Trophoblast cell (in vitro differentiated cells and primary cell): Measurements from ENCODE around the gene ZNF324.

ENCODE experiments used
- DNase-seq, 2 donors: peaks; one replicate each; pipeline ENCODE4 v3.0.0-alpha.2; 2016
- H2AFZ ChIP-seq: 2 replicates; pipeline ENCODE4 v1.6.1; 2013; ENCODE audit warnings: low read length, moderate library complexity, mild to moderate bottlenecking; ENCODE audit not compliant: insufficient read depth, poor library complexity
- H2AK5ac ChIP-seq: 2 replicates; pipeline ENCODE4 v1.6.1; 2013; ENCODE audit warnings: mild to moderate bottlenecking, low read length
- H2BK120ac ChIP-seq: 2 replicates; pipeline ENCODE4 v1.6.1; 2013; ENCODE audit warnings: low read length, mild to moderate bottlenecking, moderate library complexity; ENCODE audit not compliant: insufficient read depth, poor library complexity
- H2BK12ac ChIP-seq: 2 replicates; pipeline ENCODE4 v1.6.1; 2013; ENCODE audit warnings: mild to moderate bottlenecking, low read length, moderate library complexity
- H2BK5ac ChIP-seq: 2 replicates; pipeline ENCODE4 v1.6.1; 2013; ENCODE audit warnings: low read length, low read depth, moderate library complexity, mild to moderate bottlenecking; ENCODE audit not compliant: poor library complexity
- H3K14ac ChIP-seq: 2 replicates; pipeline ENCODE4 v1.6.1; 2013; ENCODE audit warnings: mild to moderate bottlenecking, low read length
- H3K18ac ChIP-seq: 2 replicates; pipeline ENCODE4 v1.6.1; 2013; ENCODE audit warnings: mild to moderate bottlenecking, low read length
- H3K23ac ChIP-seq: 2 replicates; pipeline ENCODE4 v1.6.1; 2013; ENCODE audit warnings: low read length
- H3K27ac ChIP-seq: 2 replicates; pipeline ENCODE4 v1.5.1; 2013; ENCODE audit warnings: low read depth, mild to moderate bottlenecking, inconsistent platforms, low read length, moderate library complexity
- H3K27me3 ChIP-seq: 2 replicates; pipeline ENCODE4 v1.6.1; 2013; ENCODE audit warnings: inconsistent platforms, mild to moderate bottlenecking, low read length, moderate library complexity; ENCODE audit not compliant: insufficient read depth
- H3K36me3 ChIP-seq, 2 experiments: 1 replicate in 1 of 2; 2 replicates in 1 of 2; pipeline ENCODE4 v1.6.1; 2013; ENCODE audit warnings: low read length in 2 of 2, mild to moderate bottlenecking in 2 of 2, moderate library complexity in 1 of 2; ENCODE audit not compliant: insufficient read depth in 2 of 2, control insufficient read depth in 1 of 2
- H3K4ac ChIP-seq: 2 replicates; pipeline ENCODE4 v1.6.1; 2013; ENCODE audit warnings: low read depth, mild to moderate bottlenecking, low read length, moderate library complexity
- H3K4me1 ChIP-seq, 2 experiments: 1 replicate in 1 of 2; 2 replicates in 1 of 2; pipeline ENCODE4 v1.6.1; 2013; ENCODE audit warnings: low read length in 2 of 2, mild to moderate bottlenecking in 2 of 2, moderate library complexity in 1 of 2; ENCODE audit not compliant: insufficient read depth in 2 of 2, control insufficient read depth in 1 of 2
- H3K4me2 ChIP-seq: 2 replicates; pipeline ENCODE4 v1.6.1; 2013; ENCODE audit warnings: inconsistent platforms, mild to moderate bottlenecking, low read length, moderate library complexity
- H3K4me3 ChIP-seq: 2 replicates; pipeline ENCODE4 v1.5.1; 2013; ENCODE audit warnings: mild to moderate bottlenecking, low read depth, low read length, inconsistent platforms
- H3K79me1 ChIP-seq: one replicate; pipeline ENCODE4 v1.6.1; 2013; ENCODE audit warnings: low read length
- H3K79me2 ChIP-seq: 2 replicates; pipeline ENCODE4 v1.6.1; 2013; ENCODE audit warnings: low read length, mild to moderate bottlenecking; ENCODE audit not compliant: control insufficient read depth, insufficient read depth, poor library complexity
- H3K9ac ChIP-seq: 2 replicates; pipeline ENCODE4 v1.6.1; 2013; ENCODE audit warnings: mild to moderate bottlenecking, low read length
- H3K9me3 ChIP-seq: 2 replicates; pipeline ENCODE4 v1.6.1; 2013; ENCODE audit warnings: low read depth, mild to moderate bottlenecking, control low read depth, inconsistent platforms, low read length; ENCODE audit not compliant: insufficient read depth
- H4K12ac ChIP-seq: 2 replicates; pipeline ENCODE4 v1.6.1; 2013; ENCODE audit warnings: low read depth, mild to moderate bottlenecking, low read length, moderate library complexity
- H4K8ac ChIP-seq: 2 replicates; pipeline ENCODE4 v1.6.1; 2013; ENCODE audit warnings: low read depth, mild to moderate bottlenecking, low read length, moderate library complexity
- H4K91ac ChIP-seq: one replicate; pipeline ENCODE4 v1.6.1; 2013; ENCODE audit warnings: low read depth, mild to moderate bottlenecking, low read length, moderate library complexity
- WGBS: extraction: QIAGEN DNeasy Blood & Tissue Kit; methylation state at CpG from one replicate; pipeline ENCODE4 v1.1.7; 2013; ENCODE audit warnings: missing lambda C conversion rate; ENCODE audit not compliant: insufficient read length, insufficient coverage; ENCODE audit errors: extremely low coverage; 5-methylcytosine and 5-hydroxymethylcytosine counted together

The ZNF324 gene

GRCh38 chr19:58455306-58455705 is 11.6 kb upstream of the ZNF324 start:
- H3K27me3 ChIP-seq: no peaks in the 10 kb centered on the region
- DNase-seq: no peak
- no peak overlapping the region for H4K8ac ChIP-seq
- H2BK120ac ChIP-seq: no peak overlapping the region
- no peak overlapping the region for H2AK5ac ChIP-seq
- no peak overlapping the region for H3K23ac ChIP-seq
- no peaks in the 10 kb centered on the region for H3K9me3 ChIP-seq
- WGBS: no CpG with 5 or more reads among the region's 21 CpGs
- H3K79me2 ChIP-seq: peaks cover 2% of the 10 kb centered on the region
- H2AFZ ChIP-seq: no peak overlapping the region
- peaks cover 2% of the 10 kb centered on the region for H3K79me1 ChIP-seq
- H4K12ac ChIP-seq: no peak overlapping the region
- no peak overlapping the region for H3K9ac ChIP-seq
- H3K27ac ChIP-seq: no peak overlapping the region
- no peak overlapping the region for H3K4me2 ChIP-seq
- H2BK5ac ChIP-seq: no peak overlapping the region
- H3K18ac ChIP-seq: no peak overlapping the region
- no peak overlapping the region for H4K91ac ChIP-seq
- peaks cover 16 to 23% of the 10 kb centered on the region in 2 experiments for H3K36me3 ChIP-seq
- no peak overlapping the region for H3K4me3 ChIP-seq
- H2BK12ac ChIP-seq: no peak overlapping the region
- H3K14ac ChIP-seq: no peak overlapping the region
- peaks cover 3% of the 10 kb centered on the region in 2 experiments for H3K4me1 ChIP-seq
- H3K4ac ChIP-seq: no peak overlapping the region

DNA sequence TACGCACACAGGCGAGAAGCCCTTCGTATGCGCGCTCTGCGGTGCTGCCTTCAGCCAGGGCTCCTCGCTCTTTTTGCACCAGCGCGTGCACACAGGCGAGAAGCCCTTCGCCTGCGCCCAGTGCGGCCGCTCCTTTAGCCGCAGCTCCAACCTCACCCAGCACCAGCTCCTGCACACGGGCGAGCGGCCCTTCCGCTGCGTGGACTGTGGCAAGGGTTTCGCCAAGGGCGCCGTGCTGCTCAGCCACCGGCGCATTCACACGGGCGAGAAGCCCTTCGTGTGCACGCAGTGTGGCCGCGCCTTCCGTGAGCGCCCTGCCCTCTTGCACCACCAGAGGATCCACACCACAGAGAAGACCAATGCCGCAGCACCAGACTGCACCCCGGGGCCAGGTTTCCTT is 10.8 kb upstream of the ZNF324 start:
- no peaks in the 10 kb centered on the region for H3K9me3 ChIP-seq
- H3K4ac ChIP-seq: no peak overlapping the region
- no peak overlapping the region for H2BK5ac ChIP-seq
- H3K9ac ChIP-seq: no peak overlapping the region
- no peak overlapping the region for H3K4me2 ChIP-seq
- H2BK120ac ChIP-seq: no peak overlapping the region
- no peak for DNase-seq
- no CpG with 5 or more reads among the region's 35 CpGs for WGBS
- no peak overlapping the region for H3K14ac ChIP-seq
- H4K91ac ChIP-seq: no peak overlapping the region
- peaks cover 16 to 23% of the 10 kb centered on the region in 2 experiments for H3K36me3 ChIP-seq
- H3K18ac ChIP-seq: no peak overlapping the region
- H3K27ac ChIP-seq: no peak overlapping the region
- no peak overlapping the region for H2AFZ ChIP-seq
- no peak overlapping the region for H3K4me3 ChIP-seq
- H2AK5ac ChIP-seq: no peak overlapping the region
- peaks cover 2% of the 10 kb centered on the region for H3K79me1 ChIP-seq
- peaks cover 2% of the 10 kb centered on the region for H3K79me2 ChIP-seq
- no peaks in the 10 kb centered on the region for H3K27me3 ChIP-seq
- peaks cover under 1% of the 10 kb centered on the region in 2 experiments for H3K4me1 ChIP-seq
- no peak overlapping the region for H4K8ac ChIP-seq
- H3K23ac ChIP-seq: no peak overlapping the region
- H4K12ac ChIP-seq: no peak overlapping the region
- H2BK12ac ChIP-seq: no peak overlapping the region

- Histone ChIP-seq H3K4me1 (no peaks in the 10 kb centered on the region), H4K8ac (no peak overlapping the region), H3K27me3 (no peaks in the 10 kb centered on the region), H3K4me2 (no peak overlapping the region), H3K79me2 (no peaks in the 10 kb centered on the region), H3K4ac (no peak overlapping the region), H2AK5ac (no peak overlapping the region), H3K9me3 (no peaks in the 10 kb centered on the region), H2BK12ac (no peak overlapping the region), H3K79me1 (no peaks in the 10 kb centered on the region), H3K23ac (no peak overlapping the region), H3K9ac (no peak overlapping the region), H4K12ac (no peak overlapping the region), H2BK5ac (no peak overlapping the region), H3K27ac (no peak overlapping the region), H4K91ac (no peak overlapping the region), H3K36me3 (peaks cover 15 to 16% of the 10 kb centered on the region in 2 experiments), H2BK120ac (no peak overlapping the region), H3K18ac (no peak overlapping the region), H2AFZ (no peak overlapping the region), H3K14ac (no peak overlapping the region), H3K4me3 (no peak overlapping the region)
- peak in 1 of 2 donors; percentile 8 for DNase-seq
- WGBS: no CpG with 5 or more reads among the region's 2 CpGs
Measured at GRCh38 chr19:58460039-58460438, 6.8 kb upstream of the ZNF324 start.

DNA sequence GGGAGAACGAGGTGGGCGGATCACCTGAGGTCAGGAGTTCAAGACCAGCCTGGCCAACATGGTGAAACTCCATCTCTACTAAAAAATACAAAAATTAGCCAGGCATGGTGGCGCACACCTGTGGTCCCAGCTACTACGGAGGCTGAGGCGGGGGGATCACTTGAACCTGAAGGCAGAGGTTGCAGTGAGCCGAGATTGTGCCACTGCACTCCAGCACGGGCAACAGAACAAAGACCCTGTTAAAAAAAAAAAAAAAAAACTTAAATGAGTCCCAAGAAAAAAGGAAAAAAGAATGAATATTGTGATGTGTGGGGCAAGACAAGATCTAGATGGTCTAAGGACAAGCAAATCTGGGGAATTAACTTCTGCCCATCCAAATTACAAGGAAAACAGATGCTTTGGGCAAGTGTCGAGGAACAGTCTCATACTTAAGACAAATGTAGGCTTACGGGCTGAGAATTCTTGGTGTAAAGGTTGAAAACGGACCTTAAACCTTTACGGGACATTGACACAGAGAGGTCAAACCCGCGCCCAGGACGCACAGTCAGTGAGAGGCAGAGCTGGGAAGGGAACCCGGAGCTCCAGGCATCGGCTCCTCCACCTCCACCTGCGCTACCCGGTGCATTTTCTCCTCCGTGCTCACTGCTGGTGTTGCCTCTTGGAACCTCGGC is 656 bp upstream of the ZNF324 start:
- Histone ChIP-seq H4K91ac (no peak overlapping the region), H3K4me2 (peak overlapping the region; percentile 96), H3K23ac (no peak overlapping the region), H3K79me1 (no peaks in the 10 kb centered on the region), H2BK12ac (no peak overlapping the region), H2AK5ac (no peak overlapping the region), H3K4me3 (peak overlapping the region; percentile 69), H2BK5ac (no peak overlapping the region), H3K9me3 (no peaks in the 10 kb centered on the region), H4K12ac (peak overlapping the region; percentile 28), H3K9ac (peak overlapping the region; percentile 82), H4K8ac (peak overlapping the region; percentile 50), H3K14ac (no peak overlapping the region), H3K27ac (no peak overlapping the region), H3K18ac (no peak overlapping the region), H2AFZ (peak overlapping the region; percentile 83), H3K4me1 (peaks cover 5 to 11% of the 10 kb centered on the region in 2 experiments), H3K79me2 (peaks cover 4% of the 10 kb centered on the region), H2BK120ac (no peak overlapping the region), H3K4ac (no peak overlapping the region), H3K36me3 (peaks cover 19 to 20% of the 10 kb centered on the region in 2 experiments), H3K27me3 (no peaks in the 10 kb centered on the region)
- DNase-seq: no peak
- no CpG with 5 or more reads among the region's 20 CpGs for WGBS
